SK-N-SH (cell line): Measurements from ENCODE around the gene PRKG1. TPM values are rescaled to one million over a fixed set of nuclear protein-coding genes. Genes with fewer than 3 reads are reported as not detected.

Experiments
- CTCF ChIA-PET: fragments of 300-600, 350-600 bp; formaldehyde crosslinking; extraction: SDS; loops from one replicate; lab custom pipeline; 2021; lab: Yijun Ruan, JAX
- POLR2A ChIA-PET: fragments of 350-600 bp; sonication (Branson Sonifier 250); formaldehyde crosslinking; extraction: SDS; loops from one replicate; lab custom pipeline; 2020; ENCODE audit warnings: antibody characterized with exemption, inconsistent platforms; lab: Yijun Ruan, JAX
- DNase-seq: peaks from one replicate; pipeline ENCODE4 v3.0.0; 2012
- H2AFZ ChIP-seq: fragments of 200-600 bp; sonication (generic); 2 replicates; pipeline ENCODE4 v1.8.1; 2016; ENCODE audit warnings: antibody characterized with exemption, mild to moderate bottlenecking, low read depth
- H3F3A ChIP-seq: fragments of 200-600 bp; sonication (generic); replicated peaks from 2 replicates; pipeline ENCODE3; 2016; ENCODE audit warnings: antibody characterized with exemption, mild to moderate bottlenecking; ENCODE audit not compliant: insufficient read depth
- H3K27ac ChIP-seq, 2 experiments: fragments of 200-500 bp in 1 of 2; fragments of 200-600 bp in 1 of 2; sonication (Bioruptor generic) in 1 of 2; sonication (generic), shearing (Covaris generic) in 1 of 2; 2 replicates each; pipeline versions ENCODE4 v1.5.1 to v1.6.1; 2014 to 2016; ENCODE audit warnings: low read depth in 2 of 2, inconsistent platforms in 1 of 2, low read length in 1 of 2, mild to moderate bottlenecking in 1 of 2, mixed read lengths in 1 of 2
- H3K27me3 ChIP-seq: fragments of 200-600 bp; sonication (generic), shearing (Covaris generic); 2 replicates; pipeline ENCODE4 v1.6.1; 2016; ENCODE audit warnings: mixed run types; ENCODE audit not compliant: insufficient read depth
- H3K36me3 ChIP-seq, 2 experiments: fragments of 200-500 bp in 1 of 2; fragments of 200-600 bp in 1 of 2; sonication (Bioruptor generic) in 1 of 2; sonication (generic) in 1 of 2; replicated peaks in 1 of 2; 2 replicates each; pipeline versions ENCODE3 to v1.5.1; 2014 to 2016; ENCODE audit warnings: low read length in 1 of 2, mild to moderate bottlenecking in 1 of 2; ENCODE audit not compliant: insufficient read depth in 2 of 2, control insufficient read depth in 1 of 2
- H3K4me1 ChIP-seq, 2 experiments: fragments of 200-500 bp in 1 of 2; fragments of 200-600 bp in 1 of 2; sonication (Bioruptor generic) in 1 of 2; sonication (generic), shearing (Covaris generic) in 1 of 2; 2 replicates each; pipeline versions ENCODE4 v1.5.1 to v1.6.1; 2014 to 2016; ENCODE audit warnings: low read depth in 1 of 2, low read length in 1 of 2, mixed run types in 1 of 2; ENCODE audit not compliant: insufficient read depth in 2 of 2, control insufficient read depth in 1 of 2
- H3K4me2 ChIP-seq: fragments of 200-600 bp; sonication (generic), shearing (Covaris generic); 2 replicates; pipeline ENCODE4 v1.6.1; 2017; ENCODE audit warnings: mixed run types
- H3K4me3 ChIP-seq, 2 experiments: fragments of 200-500 bp in 1 of 2; fragments of 200-600 bp in 1 of 2; sonication (Bioruptor generic) in 1 of 2; sonication (generic), shearing (Covaris generic) in 1 of 2; 2 replicates each; pipeline versions ENCODE4 v1.5.1 to v1.8.1; 2014 to 2016; ENCODE audit warnings: low read depth in 2 of 2, inconsistent platforms in 1 of 2, low read length in 1 of 2, mild to moderate bottlenecking in 1 of 2, mixed read lengths in 1 of 2, moderate library complexity in 1 of 2
- H3K79me2 ChIP-seq: fragments of 200-600 bp; sonication (generic); 2 replicates; pipeline ENCODE4 v1.8.1; 2017; ENCODE audit warnings: mild to moderate bottlenecking; ENCODE audit not compliant: insufficient read depth
- H3K9ac ChIP-seq: fragments of 200-600 bp; sonication (generic); 2 replicates; pipeline ENCODE4 v1.6.1; 2017; ENCODE audit warnings: mixed run types
- H3K9me2 ChIP-seq: fragments of 200-600 bp; sonication (generic); 2 replicates; pipeline ENCODE4 v1.6.1; 2017; ENCODE audit warnings: mixed run types
- H3K9me3 ChIP-seq: fragments of 200-600 bp; sonication (generic); 2 replicates; pipeline ENCODE4 v1.6.1; 2017; ENCODE audit warnings: mixed run types, mild to moderate bottlenecking, moderate library complexity
- H4K20me1 ChIP-seq: fragments of 200-600 bp; sonication (generic); 2 replicates; pipeline ENCODE4 v1.6.1; 2017; ENCODE audit warnings: mild to moderate bottlenecking, mixed run types; ENCODE audit not compliant: insufficient read depth
- CTCF ChIP-seq: fragments of 200-600 bp; sonication (generic); IDR thresholded peaks from 2 replicates; pipeline ENCODE4 v1.6.1; 2017; ENCODE audit warnings: antibody characterized with exemption, mild to moderate bottlenecking, moderate library complexity
- ELF1 ChIP-seq: IDR thresholded peaks from 2 replicates; pipeline ENCODE4 v1.4.0; 2012
- EP300 ChIP-seq, 2 experiments: IDR thresholded peaks; 2 replicates each; pipeline versions ENCODE4 v1.4.0 to v1.6.1; 2012; ENCODE audit warnings: borderline replicate concordance in 1 of 2, low read depth in 1 of 2, low read length in 1 of 2
- EZH2phosphoT487 ChIP-seq: fragments of 200-600 bp; sonication (generic); IDR thresholded peaks from 2 replicates; pipeline ENCODE4 v1.6.1; 2017; ENCODE audit warnings: low read depth, mixed run types, mild to moderate bottlenecking, antibody characterized with exemption, moderate library complexity, borderline replicate concordance
- FOSL2 ChIP-seq: IDR thresholded peaks from 2 replicates; pipeline ENCODE4 v1.4.0; 2012; ENCODE audit warnings: low read depth, mild to moderate bottlenecking, moderate library complexity, borderline replicate concordance
- FOXJ3 ChIP-seq: sonication (generic); formaldehyde crosslinking; IDR thresholded peaks from 2 replicates; pipeline ENCODE4 v1.5.1; 2020; ENCODE audit warnings: mild to moderate bottlenecking, missing genetic modification reagents
- FOXM1 ChIP-seq: IDR thresholded peaks from 2 replicates; pipeline ENCODE4 v1.4.0; 2012; ENCODE audit warnings: low read depth, mild to moderate bottlenecking
- JUND ChIP-seq: IDR thresholded peaks from 2 replicates; pipeline ENCODE4 v1.4.0; 2012
- MAX ChIP-seq: IDR thresholded peaks from 2 replicates; pipeline ENCODE4 v1.4.0; 2012; ENCODE audit warnings: low read depth
- MXI1 ChIP-seq: IDR thresholded peaks from 2 replicates; pipeline ENCODE4 v1.6.1; 2012; ENCODE audit warnings: mild to moderate bottlenecking, low read depth, low read length, improper control_type of control experiment
- POLR2AphosphoS5 ChIP-seq: IDR thresholded peaks from 2 replicates; pipeline ENCODE4 v1.6.1; 2012; ENCODE audit warnings: low read depth, low read length
- RCOR1 ChIP-seq: fragments of 150-350 bp; IDR thresholded peaks from 2 replicates; pipeline ENCODE4 v1.6.1; 2017; ENCODE audit warnings: antibody characterized with exemption, low read length
- REST ChIP-seq: IDR thresholded peaks from 2 replicates; pipeline ENCODE4 v1.6.1; 2012; ENCODE audit warnings: mild to moderate bottlenecking, low read depth, low read length, moderate library complexity
- SMC3 ChIP-seq: IDR thresholded peaks from 2 replicates; pipeline ENCODE4 v1.6.1; 2012; ENCODE audit warnings: low read depth, low read length, improper control_type of control experiment
- TCF12 ChIP-seq: IDR thresholded peaks from 2 replicates; pipeline ENCODE4 v1.4.0; 2012
- USF2 ChIP-seq: fragments of 150-350 bp; IDR thresholded peaks from 2 replicates; pipeline ENCODE4 v1.6.1; 2017; ENCODE audit warnings: antibody characterized with exemption, low read length, low read depth, borderline replicate concordance
- YY1 ChIP-seq: IDR thresholded peaks from 2 replicates; pipeline ENCODE4 v1.4.0; 2012; ENCODE audit warnings: low read depth, mild to moderate bottlenecking
- ZBTB33 ChIP-seq: IDR thresholded peaks from 2 replicates; pipeline ENCODE4 v1.4.0; 2012; ENCODE audit warnings: low read depth, borderline replicate concordance
- WGBS: methylation state at CpG from one replicate; pipeline ENCODE4 v1.1.6; 2017; ENCODE audit warnings: low lambda C conversion rate; 5-methylcytosine and 5-hydroxymethylcytosine counted together
- polyA plus RNA-seq, 3 experiments: library from polyadenylated mRNA; depleted of rRNA; stranded (reverse); fragments of >200 nt; gene quantifications; 2 replicates each; pipeline ENCODE4 v1.2.3, GENCODE V29; 2012

Gene PRKG1
- polyA plus RNA-seq, 1 of the 3 experiments (the other 2 are of a cell fraction), result 4.1 TPM

- Histone ChIP-seq H3K9ac (no peak overlapping the region), H2AFZ (no peak overlapping the region), H3K27me3 (no peaks in the 10 kb centered on the region), H3K4me1 (peaks cover 0 to 4% of the 10 kb centered on the region in 2 experiments; a peak in 2 of 4 replicates), H3K4me3 (no peak overlapping the region), H3K27ac (no peak overlapping the region), H3K9me3 (no peaks in the 10 kb centered on the region), H3K9me2 (no peaks in the 10 kb centered on the region), H4K20me1 (no peaks in the 10 kb centered on the region), H3K36me3 (no peaks in the 10 kb centered on the region), H3K4me2 (no peak overlapping the region), H3K79me2 (no peaks in the 10 kb centered on the region), H3F3A (peaks cover 5% of the 10 kb centered on the region)
- no peak for DNase-seq
- 78% methylated on average over 3 of the region's 3 CpGs for WGBS
- TF ChIP-seq FOXM1 (no peak), JUND (no peak), RCOR1 (no peak), ELF1 (no peak), MXI1 (no peak), FOXJ3 (CRISPR knock-in tag) (no peak), FOSL2 (no peak), EZH2phosphoT487 (no peak), POLR2AphosphoS5 (no peak), SMC3 (no peak)
- ChIA-PET CTCF (interaction anchor here (1.3 to 1.4 kb wide), 2 partner anchors 12 to 13 kb away, joined by 3 read pairs; no protein-coding TSS in a partner anchor), POLR2A (no interaction called here)
Measured at GRCh38 chr10:51874131-51874530, 799.8 kb downstream of the PRKG1 start.

GRCh38 chr10:51875610-51876009 is 801.3 kb downstream of the PRKG1 start:
- Histone ChIP-seq H3K79me2 (no peaks in the 10 kb centered on the region), H3K4me1 (peaks cover 0 to 10% of the 10 kb centered on the region in 2 experiments; a peak in 2 of 4 replicates), H3K36me3 (no peaks in the 10 kb centered on the region), H2AFZ (no peak overlapping the region), H3K4me3 (no peak overlapping the region), H4K20me1 (no peaks in the 10 kb centered on the region), H3K27me3 (no peaks in the 10 kb centered on the region), H3F3A (peaks cover 10% of the 10 kb centered on the region), H3K27ac (no peak overlapping the region), H3K4me2 (no peak overlapping the region), H3K9me2 (no peaks in the 10 kb centered on the region), H3K9me3 (no peaks in the 10 kb centered on the region), H3K9ac (no peak overlapping the region)
- DNase-seq, result no peak
- WGBS, result 74% methylated on average over 5 of the region's 5 CpGs
- ChIA-PET CTCF (interaction anchor here (1.0 to 1.4 kb wide), 2 partner anchors 10 to 486 kb away, joined by 3 read pairs; no protein-coding TSS in a partner anchor), POLR2A (interaction anchor here (0.6 kb wide), 1 partner anchor 344 kb away, joined by 3 read pairs; no protein-coding TSS in a partner anchor)
- no peak for TF ChIP-seq YY1
- no peak for TF ChIP-seq CTCF
- no peak for TF ChIP-seq EP300 (IDR thresholded peaks at IDR 0.05; ENCODE audit: borderline replicate concordance in 1 of 2, low read depth in 1 of 2, low read length in 1 of 2)
- no peak for TF ChIP-seq FOXJ3 (CRISPR knock-in tag)
- no peak for TF ChIP-seq FOXM1
- TF ChIP-seq MAX, result no peak
- no peak for TF ChIP-seq TCF12
- TF ChIP-seq ZBTB33, result no peak
- TF ChIP-seq ELF1, result no peak
- TF ChIP-seq REST, result no peak
- no peak for TF ChIP-seq USF2
